ENCODE results near the gene PRIM2. TPM values are rescaled to one million over a fixed set of nuclear protein-coding genes. Genes with fewer than 3 reads are reported as not detected.
"Not testable (repeated sequence)": the region's sequence is repeated elsewhere in the genome, so short reads cannot be mapped to it uniquely, and the experiment has no call there.

Gene PRIM2
- total and polyA plus RNA-seq, 9 of the 15 experiments (the other 6 are each of a cell fraction or from before 2014, with no cell fraction given): 19.8 to 57.5 (median 33.4) TPM

DNA sequence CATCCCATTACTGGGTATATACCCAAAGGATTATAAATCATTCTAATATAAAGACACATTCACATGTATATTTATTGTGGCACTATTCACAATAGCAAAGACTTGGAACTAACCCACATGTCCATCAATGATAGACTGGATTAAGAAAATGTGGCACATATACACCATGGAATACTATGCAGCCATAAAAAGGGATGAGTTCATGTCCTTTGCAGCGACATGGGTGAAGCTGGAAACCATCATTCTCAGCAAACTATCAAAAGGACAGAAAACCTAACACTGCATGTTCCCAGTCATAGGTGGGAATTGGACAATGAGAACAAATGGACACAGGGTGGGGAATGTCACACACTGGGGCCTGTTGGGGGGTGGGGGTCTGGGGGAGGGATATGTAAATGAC, 24.0 kb upstream of the PRIM2 start:
- H3K4me3 ChIP-seq; in situ Hi-C loops (cut with MboI); DNase-seq (ENCODE audit: extremely low read depth in 1 of 4, low spot score in 3 of 4); H3K4me2 ChIP-seq (ENCODE audit: insufficient read depth, low read length); H3K36me3 ChIP-seq (ENCODE audit: control insufficient read depth, insufficient read depth, low read length); POLR2A ChIA-PET; H3K9me1 ChIP-seq (ENCODE audit: control insufficient read depth, insufficient read depth, low read length); intact Hi-C loops (cut with micrococcal nuclease); H3K79me2 ChIP-seq (ENCODE audit: control insufficient read depth, insufficient read depth, low read length); H3K27ac ChIP-seq (ENCODE audit: extremely low read depth, low read depth, low read length); CTCF ChIA-PET (ENCODE audit: low intra/inter-chr PET ratio); H3K9ac ChIP-seq (ENCODE audit: insufficient read depth in 1 of 2, low read depth in 2 of 2, low read length in 2 of 2); H2AFZ ChIP-seq (ENCODE audit: low read depth, low read length); H4K20me1 ChIP-seq (replicated peaks; ENCODE audit: control insufficient read depth, insufficient read depth, low read length); H3K9me3 ChIP-seq (replicated peaks; ENCODE audit: control insufficient read depth, insufficient read depth, low read depth, low read length); H3K4me1 ChIP-seq (replicated peaks in 1 of 2; ENCODE audit: control insufficient read depth in 2 of 2, insufficient read depth in 2 of 2, low read length in 2 of 2); BruUV-seq (replicated peaks); FAIRE-seq; ATAC-seq: not testable (repeated sequence)
- H3K27me3 ChIP-seq (ENCODE audit: control insufficient read depth in 2 of 2, insufficient read depth in 2 of 2, low read length in 2 of 2): peaks cover 4 to 10% of the 10 kb centered on the region in 2 experiments; a peak in 4 of 5 replicates
- 0% methylated on average over 1 of the region's 1 CpG for WGBS (ENCODE audit: insufficient coverage, low coverage, missing lambda C conversion rate)
- TF ChIP-seq ZNF146 (CRISPR knock-in tag; IDR thresholded peaks at IDR 0.05; ENCODE audit: unreplicated experiment): peak; percentile 84

DNA sequence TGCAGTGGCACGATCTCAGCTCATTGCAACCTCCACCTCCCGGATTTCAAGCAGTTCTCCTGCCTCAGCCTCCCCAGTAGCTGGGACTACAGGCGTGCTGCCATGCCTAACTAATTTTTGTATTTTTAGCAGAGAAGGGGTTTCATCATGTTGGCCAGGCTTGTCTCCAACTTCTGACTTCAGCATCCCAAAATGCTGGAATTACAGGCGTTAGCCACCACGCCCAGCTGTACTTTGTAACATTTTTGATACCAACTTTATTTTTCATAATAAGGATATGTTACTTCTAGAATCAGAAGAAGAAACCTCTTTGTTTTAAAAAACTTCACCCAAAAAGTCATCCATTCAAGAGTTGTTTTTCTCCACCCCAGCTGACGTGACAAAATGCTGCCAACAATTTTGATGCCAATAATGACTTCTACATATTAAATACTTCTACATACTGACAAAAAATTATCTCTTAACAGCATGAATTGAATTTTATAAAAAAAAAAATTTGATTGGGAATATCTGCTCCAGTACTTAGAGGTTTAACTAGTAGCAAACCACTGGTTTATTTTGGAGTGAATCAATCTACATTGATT, 22.5 kb upstream of the PRIM2 start:
- 2% methylated on average over 6 of the region's 6 CpGs for whole genome bisulfite sequencing (ENCODE audit: insufficient coverage, low coverage, missing lambda C conversion rate)
- POLR2A ChIA-PET: interaction anchor here (0.6 to 1.1 kb wide), 3 partner anchors 123 to 918 kb away, joined by 3 read pairs; partner anchors contain the start of gene BAG2

More for the DNA sequence above, 22.5 kb upstream of the PRIM2 start:
- H3K4me2 ChIP-seq (ENCODE audit: insufficient read depth, low read length): no peak overlapping the region
- H3K4me3 ChIP-seq: no peak overlapping the region
- no peak overlapping the region for H3K9ac ChIP-seq (ENCODE audit: insufficient read depth in 1 of 2, low read depth in 2 of 2, low read length in 2 of 2)
- H4K20me1 ChIP-seq (replicated peaks; ENCODE audit: control insufficient read depth, insufficient read depth, low read length): no peaks in the 10 kb centered on the region
- no TSS peak for BruUV-seq (replicated peaks)
- no peak for DNase-seq (ENCODE audit: extremely low read depth in 1 of 4, low spot score in 3 of 4)
- H3K9me1 ChIP-seq (ENCODE audit: control insufficient read depth, insufficient read depth, low read length): no peaks in the 10 kb centered on the region
- H3K79me2 ChIP-seq (ENCODE audit: control insufficient read depth, insufficient read depth, low read length): no peaks in the 10 kb centered on the region
- H3K27ac ChIP-seq (ENCODE audit: extremely low read depth, low read depth, low read length): no peak overlapping the region
- intact Hi-C loops (cut with micrococcal nuclease) (no loop called here), in situ Hi-C loops (cut with MboI) (no loop called here)
- no peaks in the 10 kb centered on the region for H3K4me1 ChIP-seq (replicated peaks in 1 of 2; ENCODE audit: control insufficient read depth in 2 of 2, insufficient read depth in 2 of 2, low read length in 2 of 2)
- H3K27me3 ChIP-seq (ENCODE audit: control insufficient read depth in 2 of 2, insufficient read depth in 2 of 2, low read length in 2 of 2): peaks cover 4 to 13% of the 10 kb centered on the region in 2 experiments; a peak in 4 of 5 replicates
- TF ChIP-seq ASH1L (IDR thresholded peaks at IDR 0.05; ENCODE audit: borderline replicate concordance, low read depth, partially characterized antibody): no peak
- no peak for TF ChIP-seq RBM34 (IDR thresholded peaks at IDR 0.05; ENCODE audit: borderline replicate concordance, insufficient read depth, low read length)
- H2AFZ ChIP-seq (ENCODE audit: low read depth, low read length): no peak overlapping the region
- CTCF ChIA-PET (ENCODE audit: low intra/inter-chr PET ratio): no interaction called here
- no peaks in the 10 kb centered on the region for H3K9me3 ChIP-seq (replicated peaks; ENCODE audit: control insufficient read depth, insufficient read depth, low read depth, low read length)
- ATAC-seq: no peak
- no peak for FAIRE-seq
- no peaks in the 10 kb centered on the region for H3K36me3 ChIP-seq (ENCODE audit: control insufficient read depth, insufficient read depth, low read length)
